ENCODE data around the gene SLC9B1. TPM values are rescaled to one million over a fixed set of nuclear protein-coding genes. Genes with fewer than 3 reads are reported as not detected.

SLC9B1 gene
- total RNA-seq: 1 to 10 TPM in 1 of 4 donors, under 1 TPM in 3; 0.30 to 1.4 (median 0.51) TPM

DNA sequence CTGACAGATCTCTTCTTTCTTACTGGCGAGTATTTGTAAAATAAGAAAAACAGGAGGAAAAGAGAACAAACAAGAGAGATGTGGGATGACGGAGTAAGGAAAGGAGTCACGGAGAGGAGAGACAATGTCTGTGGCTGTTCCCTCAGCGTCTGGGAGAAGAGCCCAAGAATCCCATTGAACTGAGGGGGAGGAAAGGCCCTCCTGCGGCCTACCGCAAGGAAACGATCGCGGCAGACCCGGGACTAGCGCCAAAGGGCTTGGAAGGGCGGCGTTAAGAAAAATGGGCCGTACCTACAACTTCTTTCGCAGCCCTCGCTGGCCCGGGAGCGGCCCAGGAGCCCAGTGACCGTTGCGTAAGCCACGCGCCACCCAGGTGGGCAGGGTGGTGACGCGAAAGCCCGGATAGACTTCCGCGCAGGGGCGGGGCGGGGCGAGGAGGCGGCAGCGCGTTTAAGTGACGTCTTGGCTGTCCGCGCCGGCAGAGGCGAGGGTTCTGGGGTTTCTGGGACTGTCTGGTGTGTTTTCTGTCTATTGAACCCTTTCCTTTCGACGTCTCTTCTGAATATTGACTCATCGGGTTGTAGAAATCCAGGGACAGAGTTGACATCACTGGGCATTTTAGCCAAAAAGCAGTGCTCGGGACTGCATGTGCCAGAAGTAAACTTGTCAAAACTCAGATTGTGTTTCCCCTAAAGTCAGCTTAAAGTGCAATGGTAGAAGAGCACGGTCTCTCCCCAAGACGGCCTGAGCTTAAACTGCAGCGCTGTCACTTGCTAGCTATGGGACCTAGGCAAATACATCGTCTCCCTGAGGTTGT is at the start of gene SLC9B1:
Gene SLC9B1 (minus strand): TSS at position 398 of the 817 bp plus-strand sequence. CDS start 27,994 bp downstream, outside the sequence.
- peak; percentile 95 to 99 for DNase-seq (ENCODE audit: low spot score in 2 of 2)
- intact Hi-C loops (cut with DNase I; ENCODE audit: low total_unique reads): loop anchor here (10.0 kb wide), 3 partner anchors 75 to 575 kb away; partner anchors contain the start of gene BDH2
- 2% methylated on average over 45 to 46 of the region's 46 CpGs for WGBS, 2 donors
- peak within 1 kb of the TSS; percentile 28 for H3K4me3 ChIP-seq (ENCODE audit: low read depth, poor library complexity, severe bottlenecking)
- peak in 1 of 2 donors; percentile 44 for TF ChIP-seq POLR2A (IDR thresholded peaks at IDR 0.05)
- TF ChIP-seq, protein P1, sequence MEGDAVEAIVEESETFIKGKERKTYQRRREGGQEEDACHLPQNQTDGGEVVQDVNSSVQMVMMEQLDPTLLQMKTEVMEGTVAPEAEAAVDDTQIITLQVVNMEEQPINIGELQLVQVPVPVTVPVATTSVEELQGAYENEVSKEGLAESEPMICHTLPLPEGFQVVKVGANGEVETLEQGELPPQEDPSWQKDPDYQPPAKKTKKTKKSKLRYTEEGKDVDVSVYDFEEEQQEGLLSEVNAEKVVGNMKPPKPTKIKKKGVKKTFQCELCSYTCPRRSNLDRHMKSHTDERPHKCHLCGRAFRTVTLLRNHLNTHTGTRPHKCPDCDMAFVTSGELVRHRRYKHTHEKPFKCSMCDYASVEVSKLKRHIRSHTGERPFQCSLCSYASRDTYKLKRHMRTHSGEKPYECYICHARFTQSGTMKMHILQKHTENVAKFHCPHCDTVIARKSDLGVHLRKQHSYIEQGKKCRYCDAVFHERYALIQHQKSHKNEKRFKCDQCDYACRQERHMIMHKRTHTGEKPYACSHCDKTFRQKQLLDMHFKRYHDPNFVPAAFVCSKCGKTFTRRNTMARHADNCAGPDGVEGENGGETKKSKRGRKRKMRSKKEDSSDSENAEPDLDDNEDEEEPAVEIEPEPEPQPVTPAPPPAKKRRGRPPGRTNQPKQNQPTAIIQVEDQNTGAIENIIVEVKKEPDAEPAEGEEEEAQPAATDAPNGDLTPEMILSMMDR (IDR thresholded peaks at IDR 0.05): no peak

GRCh38 chr4:103067841-103068547 is 48.5 kb upstream of the SLC9B1 start:
- 91 to 94% methylated on average over 2 of the region's 2 CpGs for WGBS, 2 donors
- TF ChIP-seq POLR2A (IDR thresholded peaks at IDR 0.05): no peak
- TF ChIP-seq, protein P1 (IDR thresholded peaks at IDR 0.05): no peak
- DNase-seq (ENCODE audit: low spot score in 2 of 2): no peak
- intact Hi-C loops (cut with DNase I; ENCODE audit: low total_unique reads): no loop called here
- no peak overlapping the region for H3K4me3 ChIP-seq (ENCODE audit: low read depth, poor library complexity, severe bottlenecking)

DNA sequence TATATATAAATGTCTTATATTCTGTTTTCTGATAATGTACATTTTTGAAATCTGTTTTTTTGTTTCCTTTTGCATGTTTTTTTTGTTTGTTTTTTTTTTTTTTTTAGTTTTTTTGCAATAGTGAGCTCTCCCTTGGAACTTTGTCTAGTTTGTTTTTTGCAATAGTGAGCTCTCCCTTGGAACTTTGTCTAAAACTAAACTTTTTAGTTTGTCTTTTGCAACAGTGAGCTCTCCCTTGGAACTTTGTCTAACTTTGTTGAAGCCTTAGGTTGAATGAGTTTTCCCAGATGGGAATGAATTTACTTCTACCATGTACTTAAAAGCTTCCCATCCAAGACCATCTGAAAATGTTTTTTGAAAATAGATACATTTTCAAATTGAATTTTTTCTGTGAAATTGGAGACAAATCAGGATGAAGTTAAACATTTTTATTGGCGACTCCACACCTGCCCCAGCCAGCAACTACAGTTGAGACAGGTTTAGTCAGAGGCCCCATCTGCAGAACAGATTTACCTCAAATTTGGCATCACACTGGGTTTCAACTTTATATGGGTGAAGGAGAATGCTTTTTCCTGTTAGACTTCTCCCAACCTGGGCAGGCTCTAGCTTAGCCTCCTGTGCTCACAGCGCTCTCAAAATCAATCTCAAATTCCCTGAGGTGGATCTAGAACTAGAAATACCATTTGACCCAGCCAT is 41.1 kb upstream of the SLC9B1 start:
- DNase-seq (ENCODE audit: low spot score in 2 of 2): no peak
- no peak overlapping the region for H3K4me3 ChIP-seq (ENCODE audit: low read depth, poor library complexity, severe bottlenecking)
- WGBS, 2 donors: 93 to 99% methylated on average over 2 of the region's 2 CpGs
- intact Hi-C loops (cut with DNase I; ENCODE audit: low total_unique reads): no loop called here
- TF ChIP-seq POLR2A (IDR thresholded peaks at IDR 0.05): no peak
- TF ChIP-seq, protein P1 (IDR thresholded peaks at IDR 0.05): no peak

DNA sequence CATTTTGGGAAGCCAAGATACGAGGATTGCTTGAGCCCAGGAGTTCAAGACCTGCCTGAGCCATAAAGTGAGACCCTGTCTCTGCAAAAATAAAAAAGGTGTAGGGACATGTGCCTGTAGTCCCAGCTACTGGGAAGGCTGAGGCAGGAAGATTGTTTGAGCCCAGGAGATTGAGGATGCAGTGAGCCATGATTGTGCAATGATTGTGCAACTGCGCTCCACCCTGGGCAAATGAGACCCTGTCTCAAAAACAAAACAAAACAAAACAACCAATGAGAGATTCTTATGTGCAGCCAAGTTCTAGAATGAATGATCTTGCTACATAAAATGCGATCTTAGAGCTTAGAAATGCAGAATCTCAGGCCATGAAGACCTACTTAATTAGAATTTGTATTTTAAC is 34.5 kb upstream of the SLC9B1 start:
- intact Hi-C loops (cut with DNase I; ENCODE audit: low total_unique reads): no loop called here
- H3K4me3 ChIP-seq (ENCODE audit: low read depth, poor library complexity, severe bottlenecking): no peak overlapping the region
- TF ChIP-seq, protein P1 (IDR thresholded peaks at IDR 0.05): no peak
- TF ChIP-seq POLR2A (IDR thresholded peaks at IDR 0.05): no peak
- WGBS, 2 donors: 91 to 97% methylated on average over 3 of the region's 3 CpGs
- no peak for DNase-seq (ENCODE audit: low spot score in 2 of 2)

DNA sequence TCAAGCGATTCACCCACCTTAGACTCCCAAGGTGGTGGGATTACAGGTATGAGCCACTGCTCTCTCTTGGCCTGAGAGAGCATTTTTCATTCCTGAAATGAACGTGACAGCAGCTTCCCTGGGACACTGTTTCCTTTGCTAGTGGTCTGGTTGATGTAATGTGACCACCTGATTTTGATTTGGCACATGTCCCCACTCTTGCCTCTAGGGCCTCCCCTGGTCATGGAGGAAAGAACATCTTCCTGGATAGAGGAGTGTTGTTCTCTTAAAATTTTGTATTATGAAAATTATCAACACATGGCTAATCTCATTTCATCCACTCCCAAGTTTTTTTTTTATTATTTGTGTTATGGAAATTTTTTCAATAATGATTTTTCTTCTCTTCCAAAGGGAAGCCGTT is 33.3 kb upstream of the SLC9B1 start:
- TF ChIP-seq, protein P1 (IDR thresholded peaks at IDR 0.05): no peak
- no peak for TF ChIP-seq POLR2A (IDR thresholded peaks at IDR 0.05)
- intact Hi-C loops (cut with DNase I; ENCODE audit: low total_unique reads): no loop called here
- WGBS, 2 donors: 76 to 90% methylated on average over 3 of the region's 3 CpGs
- H3K4me3 ChIP-seq (ENCODE audit: low read depth, poor library complexity, severe bottlenecking): no peak overlapping the region
- DNase-seq (ENCODE audit: low spot score in 2 of 2): no peak

Measured in lower leg skin (tissue), 4 donors.